Stimulated activated naive B cell treated with anti-CD40 and anti-IgM and Interleukin-4, amounts not matched to agents 10 μg/mL and 1 μg/mL and 100 μg/mL, for 72 hours (primary cell): ENCODE measurements around the gene LRCH1.
A peak's percentile ranks its signal among the peaks of the same experiment; 100 is the strongest.

Experiments
- ATAC-seq, 2 donors: fragments of 150-1000 bp; cut with Tn5 transposase; replicated peaks; 2 replicates each; pipeline ENCODE4 v1.10.0; 2021; ENCODE audit warnings: moderate library complexity in 1 of 2
- DNase-seq: peaks from one replicate; pipeline ENCODE4 v3.0.0; 2021
- H3K27ac Mint-ChIP-seq: one replicate; pipeline ENCODE4 v1.8.0; 2022; ENCODE audit warnings: mild to moderate bottlenecking, mixed read lengths
- H3K27me3 Mint-ChIP-seq, 2 donors: one replicate each; pipeline ENCODE4 v1.8.0; 2022; ENCODE audit warnings: mixed read lengths in 2 of 2
- H3K36me3 Mint-ChIP-seq, 2 donors: one replicate each; pipeline ENCODE4 v1.8.0; 2022; ENCODE audit warnings: mixed read lengths in 2 of 2, mild to moderate bottlenecking in 1 of 2
- H3K4me1 Mint-ChIP-seq, 2 donors: one replicate each; pipeline ENCODE4 v1.8.0; 2022; ENCODE audit warnings: mixed read lengths in 2 of 2, mild to moderate bottlenecking in 1 of 2
- H3K4me3 Mint-ChIP-seq, 2 donors: one replicate each; pipeline ENCODE4 v1.8.0; 2022; ENCODE audit warnings: mild to moderate bottlenecking in 2 of 2, mixed read lengths in 2 of 2, moderate library complexity in 1 of 2
- H3K9me3 Mint-ChIP-seq, 2 donors: one replicate each; pipeline ENCODE4 v1.8.0; 2022; ENCODE audit warnings: mixed read lengths in 2 of 2, mild to moderate bottlenecking in 1 of 2

LRCH1 gene

DNA sequence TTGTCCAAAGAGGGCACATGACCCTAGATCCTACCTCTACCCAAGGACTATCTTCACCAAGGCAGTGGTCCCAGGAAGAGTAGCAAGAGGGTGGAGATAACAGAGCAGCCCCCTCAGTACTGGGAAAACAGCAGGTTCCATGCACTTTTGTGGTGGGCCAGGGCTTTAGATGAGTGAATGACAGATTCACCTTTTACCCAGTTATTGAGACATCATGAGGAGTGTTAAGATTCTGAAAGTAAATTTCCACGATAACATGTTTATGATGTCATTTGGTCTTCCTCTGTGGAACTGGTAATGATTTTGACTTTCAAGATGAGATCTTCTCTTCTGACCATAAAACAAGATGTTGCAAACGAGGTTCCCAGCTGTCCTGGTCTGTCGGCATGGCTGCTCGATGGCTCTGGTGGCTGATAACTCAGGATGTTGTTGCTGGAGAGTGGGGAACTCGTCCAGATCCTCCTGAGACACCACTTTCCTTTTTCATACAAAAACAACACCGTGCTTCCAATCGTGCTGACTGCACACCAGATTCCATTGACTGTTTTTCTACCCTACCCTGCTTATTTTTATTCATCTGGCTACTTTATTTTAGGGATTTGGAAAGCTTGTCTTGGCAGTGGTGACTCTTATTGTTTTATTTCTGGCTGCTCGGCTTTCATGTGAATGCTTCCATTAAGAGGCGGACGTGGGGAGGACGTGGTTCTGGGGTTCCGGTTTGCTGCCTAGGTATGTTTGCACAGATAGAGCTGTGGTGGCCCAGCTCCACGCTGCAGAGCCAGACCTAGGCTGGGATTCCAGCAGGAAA is 88.5 kb downstream of the LRCH1 start:
- H3K27me3 Mint-ChIP-seq, result no peaks in the 10 kb centered on the region
- DNase-seq, result no peak
- H3K4me1 Mint-ChIP-seq, result peaks cover 47 to 66% of the 10 kb centered on the region in 2 donors
- H3K9me3 Mint-ChIP-seq, result peaks cover 0 to 7% of the 10 kb centered on the region in 2 donors
- H3K36me3 Mint-ChIP-seq, result peaks cover 5 to 17% of the 10 kb centered on the region in 2 donors
- peak; percentile 20 to 47 for ATAC-seq
- H3K27ac Mint-ChIP-seq, result peak overlapping the region; percentile 57
- peak overlapping the region; percentile 54 to 59 for H3K4me3 Mint-ChIP-seq

DNA sequence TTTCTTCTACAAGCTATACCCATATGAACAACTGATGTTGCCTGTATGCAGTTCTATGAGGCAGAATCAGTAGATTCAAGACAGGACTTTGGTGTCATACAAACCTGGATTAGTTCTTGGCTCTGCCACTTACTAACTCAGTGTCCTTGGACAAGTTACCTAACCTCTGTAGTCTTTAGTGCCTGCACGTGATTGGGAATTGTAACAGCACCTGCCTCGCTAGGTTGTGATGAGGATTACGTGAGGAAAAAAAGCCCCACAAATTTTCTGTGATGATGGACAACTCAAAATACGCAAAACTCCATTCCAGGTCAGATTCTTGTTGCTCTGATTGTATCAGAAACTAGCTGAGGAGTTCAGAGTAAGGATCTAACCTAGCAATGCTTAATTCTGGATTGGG is 89.3 kb downstream of the LRCH1 start:
- peaks cover 42 to 67% of the 10 kb centered on the region in 2 donors for H3K4me1 Mint-ChIP-seq
- H3K36me3 Mint-ChIP-seq, result peaks cover 2 to 9% of the 10 kb centered on the region in 2 donors
- no peak for ATAC-seq
- H3K4me3 Mint-ChIP-seq, result no peak overlapping the region
- no peaks in the 10 kb centered on the region for H3K27me3 Mint-ChIP-seq
- peak overlapping the region; percentile 7 for H3K27ac Mint-ChIP-seq
- H3K9me3 Mint-ChIP-seq, result no peaks in the 10 kb centered on the region
- DNase-seq, result no peak

DNA sequence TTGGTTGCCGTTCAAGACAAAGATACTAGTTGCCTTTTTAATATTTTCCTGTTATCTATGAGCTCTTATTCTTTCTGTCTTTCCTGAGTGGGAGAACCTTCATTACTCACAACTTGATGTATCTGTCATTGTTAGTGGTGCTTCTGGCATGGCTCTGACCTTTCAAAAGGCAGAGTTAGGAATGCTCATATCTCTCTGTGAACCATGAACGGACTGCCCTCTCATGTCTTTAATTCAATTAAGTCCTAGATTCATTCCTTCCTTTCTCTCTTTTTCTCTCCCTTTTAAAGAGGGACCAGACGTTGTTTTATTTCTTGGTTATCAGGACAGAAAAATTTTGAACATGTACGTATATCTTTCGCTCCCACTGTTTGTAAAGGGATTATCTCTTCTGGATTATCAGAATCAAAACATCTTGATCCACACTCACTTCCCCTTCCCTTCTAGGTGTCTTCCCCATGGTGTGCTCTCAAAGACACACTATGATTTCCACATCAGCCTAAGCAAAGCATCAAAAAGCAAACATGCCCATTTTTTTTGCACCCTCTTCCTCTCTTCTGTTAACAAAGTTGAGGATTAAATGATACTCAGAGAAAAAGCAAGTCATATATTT is 90.3 kb downstream of the LRCH1 start:
- no peaks in the 10 kb centered on the region for H3K27me3 Mint-ChIP-seq
- H3K4me1 Mint-ChIP-seq, result peaks cover 47 to 72% of the 10 kb centered on the region in 2 donors
- H3K36me3 Mint-ChIP-seq, result peaks cover 0 to 5% of the 10 kb centered on the region in 2 donors
- no peak overlapping the region for H3K27ac Mint-ChIP-seq
- ATAC-seq (no peak), DNase-seq (no peak)
- H3K9me3 Mint-ChIP-seq, result no peaks in the 10 kb centered on the region
- no peak overlapping the region for H3K4me3 Mint-ChIP-seq

DNA sequence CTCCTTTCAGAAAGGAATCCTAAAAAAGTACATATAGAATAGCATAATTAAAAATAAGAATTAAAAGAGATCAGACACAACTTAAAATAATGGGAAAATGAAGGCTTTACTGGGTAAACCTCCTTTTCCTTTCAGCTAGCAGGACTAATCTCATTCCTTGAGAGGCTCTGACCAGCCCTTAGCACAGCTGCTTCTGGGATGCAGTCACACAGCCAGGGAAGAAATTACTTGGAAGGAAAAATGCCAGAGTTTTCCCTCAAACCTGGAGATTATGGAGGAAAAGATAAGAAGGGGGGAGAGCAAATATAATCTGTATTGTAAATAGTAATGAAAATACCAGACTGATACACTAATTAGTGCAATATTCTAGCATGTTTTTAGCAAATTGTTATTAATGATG is 91.8 kb downstream of the LRCH1 start:
- peaks cover 0 to 5% of the 10 kb centered on the region in 2 donors for H3K36me3 Mint-ChIP-seq
- H3K4me1 Mint-ChIP-seq, result peaks cover 43 to 73% of the 10 kb centered on the region in 2 donors
- no peak overlapping the region for H3K27ac Mint-ChIP-seq

DNA sequence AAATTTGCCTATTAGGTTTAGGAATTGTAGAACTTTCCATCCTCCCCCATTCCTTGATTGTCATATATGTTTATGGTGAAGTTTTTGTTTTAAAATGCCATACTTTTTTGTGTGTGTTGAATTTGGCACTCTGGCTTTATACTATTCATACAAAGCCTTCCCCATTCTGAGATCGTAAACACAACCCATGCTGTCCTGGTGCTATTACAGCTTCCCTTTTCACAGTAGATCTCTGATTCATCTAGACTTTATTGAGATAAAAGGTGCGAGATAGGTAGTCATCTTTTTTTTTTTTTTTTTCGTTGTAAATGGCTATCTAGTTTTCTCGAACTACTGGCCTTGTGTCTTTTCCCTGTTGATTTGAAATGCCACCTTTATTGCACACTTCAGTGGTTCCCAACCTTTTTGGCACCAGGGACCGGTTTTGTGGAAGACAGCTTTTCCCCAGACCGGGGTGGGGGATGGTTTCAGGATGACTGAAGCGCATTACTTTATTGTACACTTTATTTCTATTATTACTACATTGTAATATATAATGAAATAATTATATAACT is 94.6 kb downstream of the LRCH1 start:
- Mint-ChIP-seq H3K4me1 (peaks cover 35 to 61% of the 10 kb centered on the region in 2 donors), H3K36me3 (peaks cover 3 to 9% of the 10 kb centered on the region in 2 donors), H3K4me3 (peak overlapping the region in 1 of 2 donors; percentile 33), H3K9me3 (no peaks in the 10 kb centered on the region), H3K27ac (no peak overlapping the region), H3K27me3 (no peaks in the 10 kb centered on the region)
- DNase-seq (no peak), ATAC-seq (peak; percentile 77)

More for the DNA sequence above, 91.8 kb downstream of the LRCH1 start:
- DNase-seq, result no peak
- no peaks in the 10 kb centered on the region for H3K27me3 Mint-ChIP-seq
- H3K4me3 Mint-ChIP-seq, result no peak overlapping the region
- H3K9me3 Mint-ChIP-seq, result no peaks in the 10 kb centered on the region
- ATAC-seq, result no peak

DNA sequence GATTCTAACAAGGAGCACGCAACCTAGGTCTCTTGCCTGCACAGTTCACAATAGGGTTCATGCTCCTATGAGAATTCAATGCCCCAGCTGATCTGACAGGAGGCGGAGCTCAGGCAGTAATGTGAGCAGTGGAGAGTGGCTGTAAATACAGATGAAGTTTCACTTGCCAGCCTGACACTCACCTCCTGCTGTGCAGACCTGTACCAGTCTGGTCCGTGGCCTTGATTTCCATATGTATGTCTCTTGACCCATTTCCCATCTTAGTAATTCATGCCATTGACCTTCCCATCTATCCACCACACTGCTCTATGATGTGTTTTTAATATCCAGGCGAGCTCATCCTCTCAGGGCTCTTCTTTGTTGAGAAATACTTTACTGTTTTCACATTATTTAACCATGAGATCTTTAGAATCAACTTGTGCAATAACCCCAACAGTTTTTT is 95.2 kb downstream of the LRCH1 start:
- DNase-seq (peak; percentile 13), ATAC-seq (peak; percentile 77 to 84)
- H3K9me3 Mint-ChIP-seq, result no peaks in the 10 kb centered on the region
- H3K4me3 Mint-ChIP-seq, result no peak overlapping the region
- no peak overlapping the region for H3K27ac Mint-ChIP-seq
- H3K27me3 Mint-ChIP-seq, result no peaks in the 10 kb centered on the region
- H3K4me1 Mint-ChIP-seq, result peaks cover 32 to 55% of the 10 kb centered on the region in 2 donors
- peaks cover 3 to 14% of the 10 kb centered on the region in 2 donors for H3K36me3 Mint-ChIP-seq

DNA sequence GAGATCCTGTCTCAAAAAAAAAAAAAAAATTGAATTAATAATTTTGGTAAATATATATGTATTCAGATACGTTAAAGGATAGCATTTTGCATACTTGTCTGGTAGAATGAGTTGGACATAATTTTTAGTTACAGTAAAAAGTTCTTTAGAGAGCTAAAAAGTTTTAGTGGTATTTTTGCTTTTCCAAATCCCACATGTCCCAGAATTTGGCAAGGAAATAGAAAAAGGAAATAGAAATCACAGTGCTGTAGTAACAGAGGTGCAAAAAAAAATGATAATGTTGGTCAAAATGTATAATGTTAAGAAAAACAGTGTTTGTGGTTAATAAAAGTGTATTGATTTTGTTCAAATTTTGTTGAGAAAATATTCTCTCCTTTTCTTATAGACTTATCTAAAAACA is 96.8 kb downstream of the LRCH1 start:
- Mint-ChIP-seq H3K9me3 (no peaks in the 10 kb centered on the region), H3K27ac (peak overlapping the region; percentile 42), H3K36me3 (peaks cover 3 to 17% of the 10 kb centered on the region in 2 donors), H3K27me3 (no peaks in the 10 kb centered on the region), H3K4me1 (peaks cover 25 to 50% of the 10 kb centered on the region in 2 donors), H3K4me3 (no peak overlapping the region)
- DNase-seq, result no peak
- no peak for ATAC-seq

DNA sequence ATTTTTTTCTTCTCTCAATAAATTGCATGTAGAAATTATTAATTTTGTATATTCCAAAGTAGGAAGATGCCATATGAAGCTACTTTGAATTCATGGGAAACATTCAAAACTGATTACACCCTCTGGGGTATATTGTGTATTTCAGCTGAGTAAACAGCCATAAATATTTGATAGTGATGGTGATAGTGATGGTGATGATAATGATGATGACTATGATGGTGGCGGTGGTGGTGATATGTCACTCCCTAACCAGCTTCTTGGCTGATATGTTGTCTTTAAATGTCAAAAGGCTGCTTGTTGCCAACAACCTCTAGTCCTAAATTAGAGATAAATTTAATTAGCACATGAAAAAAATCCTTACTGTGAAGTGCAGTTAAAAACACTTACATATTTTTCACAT is 102.0 kb downstream of the LRCH1 start:
- H3K4me3 Mint-ChIP-seq, result no peak overlapping the region
- H3K4me1 Mint-ChIP-seq, result peaks cover 19 to 53% of the 10 kb centered on the region in 2 donors
- peak overlapping the region; percentile 37 for H3K27ac Mint-ChIP-seq
- no peaks in the 10 kb centered on the region for H3K9me3 Mint-ChIP-seq
- DNase-seq, result no peak
- no peaks in the 10 kb centered on the region for H3K27me3 Mint-ChIP-seq
- no peak for ATAC-seq
- H3K36me3 Mint-ChIP-seq, result peaks cover 10 to 23% of the 10 kb centered on the region in 2 donors

DNA sequence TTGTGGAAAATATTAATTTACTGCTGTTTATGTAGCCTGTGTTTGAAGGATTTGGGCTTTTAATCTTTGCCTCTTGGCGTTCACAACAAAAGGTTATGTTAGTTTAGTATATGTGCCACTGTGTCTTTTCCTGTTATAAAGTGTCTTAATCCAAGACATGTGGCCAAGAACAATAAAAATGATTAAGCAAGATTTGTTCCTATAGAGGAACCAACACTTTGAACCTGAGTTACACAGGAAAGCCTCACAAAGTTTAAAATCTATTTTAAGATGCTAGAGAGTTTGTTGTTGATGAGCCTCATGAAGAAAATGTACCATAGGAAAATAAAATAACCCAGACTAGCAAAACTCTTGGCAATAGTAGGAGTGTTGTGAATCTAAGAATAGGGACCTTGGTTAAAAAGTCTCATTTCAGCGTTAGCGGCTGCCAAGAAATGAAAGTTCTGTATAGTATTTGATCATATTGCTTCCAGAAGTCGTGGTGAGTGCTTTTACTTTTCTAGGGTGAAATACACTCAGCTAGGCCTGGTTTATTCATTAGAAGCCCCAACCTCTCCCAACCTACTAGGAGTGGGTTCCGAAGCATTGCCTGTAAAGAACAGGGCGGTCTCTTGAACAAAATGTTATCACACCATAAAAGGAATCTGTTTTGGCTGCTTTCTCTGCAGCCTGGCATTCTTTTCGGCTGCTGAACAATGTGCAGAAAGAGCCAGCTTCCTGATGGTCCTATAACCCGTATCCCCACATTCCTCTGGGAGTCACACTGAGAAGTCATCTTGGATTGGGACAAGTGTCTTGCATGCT is 102.6 kb downstream of the LRCH1 start:
- Mint-ChIP-seq H3K9me3 (peaks cover 0 to 2% of the 10 kb centered on the region in 2 donors), H3K36me3 (peaks cover 12 to 26% of the 10 kb centered on the region in 2 donors), H3K4me3 (peak overlapping the region in 1 of 2 donors; percentile 57), H3K4me1 (peaks cover 18 to 50% of the 10 kb centered on the region in 2 donors), H3K27ac (peak overlapping the region; percentile 42), H3K27me3 (no peaks in the 10 kb centered on the region)
- no peak for DNase-seq
- no peak for ATAC-seq

DNA sequence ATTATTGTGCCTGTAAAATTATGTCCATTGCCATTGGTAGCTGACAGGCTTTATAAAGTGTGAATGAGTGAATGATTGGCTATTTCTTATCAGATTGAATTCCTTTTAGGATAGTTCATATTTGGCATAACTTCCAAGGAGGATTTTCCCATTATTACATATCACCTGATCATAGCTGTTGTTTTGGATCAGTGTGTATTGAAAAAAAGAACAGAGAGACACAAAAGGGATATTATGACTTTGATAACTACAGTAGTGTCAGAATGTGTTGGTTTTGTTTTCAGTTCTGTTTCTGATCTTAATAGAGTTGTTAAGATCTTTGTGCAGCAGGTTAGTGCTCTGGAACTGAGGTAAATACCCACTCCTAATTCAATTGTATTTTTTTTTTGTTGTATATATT is 103.8 kb downstream of the LRCH1 start:
- Mint-ChIP-seq H3K9me3 (peaks cover 0 to 4% of the 10 kb centered on the region in 2 donors), H3K27ac (peak overlapping the region; percentile 67)

DNA sequence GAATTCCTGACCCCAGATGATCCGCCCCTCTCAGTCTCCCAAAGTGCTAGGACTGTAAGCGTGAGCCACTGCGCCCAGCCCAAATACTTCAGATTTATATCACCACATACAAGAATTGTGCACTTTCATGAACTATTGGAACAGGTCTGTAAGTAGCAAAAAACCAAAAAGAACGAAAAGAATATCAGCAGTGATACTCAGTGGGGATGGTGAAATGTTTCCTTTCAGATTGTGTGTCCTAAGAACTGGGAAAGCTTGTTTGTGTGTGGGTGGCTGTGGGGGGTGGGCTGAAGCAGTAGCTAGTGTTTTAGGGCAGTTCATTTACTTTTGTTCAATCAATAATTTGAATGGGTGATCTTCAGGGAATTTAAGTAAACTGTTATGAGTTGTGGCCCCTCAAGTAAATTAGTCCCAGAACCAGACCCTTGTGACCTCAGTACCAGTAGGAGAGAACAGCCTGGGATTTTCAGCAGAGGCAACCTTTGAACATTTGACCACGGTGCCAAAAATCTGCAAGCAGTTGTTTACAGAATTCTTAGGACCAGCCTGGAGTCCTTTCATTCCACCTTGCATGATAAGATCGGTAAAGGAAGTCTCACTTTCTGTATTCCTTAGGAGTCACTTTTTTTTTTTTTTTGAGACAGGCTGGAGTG is 106.6 kb downstream of the LRCH1 start:
- H3K4me3 Mint-ChIP-seq, result no peak overlapping the region
- ATAC-seq, result no peak
- no peak for DNase-seq
- H3K27me3 Mint-ChIP-seq, result no peaks in the 10 kb centered on the region
- peaks cover 0 to 4% of the 10 kb centered on the region in 2 donors for H3K9me3 Mint-ChIP-seq
- peaks cover 8 to 18% of the 10 kb centered on the region in 2 donors for H3K36me3 Mint-ChIP-seq
- no peak overlapping the region for H3K27ac Mint-ChIP-seq
- peaks cover 25 to 66% of the 10 kb centered on the region in 2 donors for H3K4me1 Mint-ChIP-seq

More for the DNA sequence above, 103.8 kb downstream of the LRCH1 start:
- H3K4me1 Mint-ChIP-seq, result peaks cover 17 to 52% of the 10 kb centered on the region in 2 donors
- ATAC-seq, result peak; percentile 85 to 94
- DNase-seq, result no peak
- peaks cover 8 to 25% of the 10 kb centered on the region in 2 donors for H3K36me3 Mint-ChIP-seq
- no peak overlapping the region for H3K4me3 Mint-ChIP-seq
- no peaks in the 10 kb centered on the region for H3K27me3 Mint-ChIP-seq

DNA sequence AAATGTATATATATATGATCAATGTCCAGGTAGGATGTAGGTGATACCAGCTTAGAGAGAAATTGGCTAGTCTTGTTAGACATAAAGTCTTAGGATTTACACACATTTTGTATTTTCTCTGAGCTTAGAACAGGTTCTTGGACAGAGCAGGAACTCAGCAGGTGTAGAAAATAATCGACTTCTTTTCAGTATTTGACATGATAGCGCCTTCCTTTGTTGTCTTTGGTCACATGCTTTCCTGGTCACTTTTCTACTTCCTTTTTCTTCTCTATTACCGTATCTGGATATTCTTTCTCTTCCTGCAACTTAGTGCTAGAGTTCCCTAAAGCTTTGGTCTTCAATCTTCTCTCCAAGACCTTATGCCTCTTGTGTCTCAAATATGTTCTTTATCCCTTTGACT is 107.4 kb downstream of the LRCH1 start:
- Mint-ChIP-seq H3K36me3 (peaks cover 8 to 18% of the 10 kb centered on the region in 2 donors), H3K9me3 (peaks cover 0 to 4% of the 10 kb centered on the region in 2 donors), H3K4me1 (peaks cover 25 to 61% of the 10 kb centered on the region in 2 donors), H3K4me3 (no peak overlapping the region), H3K27me3 (no peaks in the 10 kb centered on the region), H3K27ac (peak overlapping the region; percentile 33)
- DNase-seq (no peak), ATAC-seq (no peak)

DNA sequence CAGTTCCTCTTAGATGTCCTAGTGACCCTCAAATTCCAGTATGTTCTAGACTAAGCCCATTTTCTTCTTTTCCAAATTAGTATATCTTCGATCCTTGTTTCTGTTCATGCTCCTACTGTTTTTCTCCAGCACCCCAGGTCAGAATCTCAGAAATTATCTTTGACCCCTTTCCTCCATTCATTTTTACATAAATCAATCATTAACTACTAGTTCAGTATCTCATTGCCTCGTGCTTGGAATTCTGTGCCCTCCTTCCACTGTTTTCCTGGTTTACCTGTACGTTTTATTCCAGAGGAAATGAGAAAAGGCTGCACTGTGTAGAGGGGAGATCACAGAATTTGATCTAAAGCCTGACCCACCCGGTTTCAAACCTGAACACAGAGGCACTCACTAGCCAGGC is 107.9 kb downstream of the LRCH1 start:
- Mint-ChIP-seq H3K36me3 (peaks cover 8 to 18% of the 10 kb centered on the region in 2 donors), H3K27ac (peak overlapping the region; percentile 33), H3K4me3 (no peak overlapping the region), H3K4me1 (peaks cover 28 to 61% of the 10 kb centered on the region in 2 donors), H3K9me3 (peaks cover 0 to 4% of the 10 kb centered on the region in 2 donors), H3K27me3 (no peaks in the 10 kb centered on the region)
- ATAC-seq (no peak), DNase-seq (no peak)
